ENCODE results near the gene ARHGEF38. TPM values are rescaled to one million over a fixed set of nuclear protein-coding genes. Genes with fewer than 3 reads are reported as not detected.
"Not testable (repeated sequence)": the region's sequence is repeated elsewhere in the genome, so short reads cannot be mapped to it uniquely, and the experiment has no call there.

Gene ARHGEF38
- total RNA-seq, 2 experiments from 2014 or later: not detected

GRCh38 chr4:105596684-105597083, 44.3 kb downstream of the ARHGEF38 start:
- Mint-ChIP-seq H3K4me3 (no peak overlapping the region), H3K27me3 (peaks cover 26% of the 10 kb centered on the region), H3K36me3 (ENCODE audit: low read depth) (no peaks in the 10 kb centered on the region), H3K4me1 (peaks cover 10% of the 10 kb centered on the region), H3K9me3 (ENCODE audit: low read depth) (no peaks in the 10 kb centered on the region), H3K27ac (no peak overlapping the region)
- intact Hi-C loops (cut with DNase I, micrococcal nuclease): no loop called here
- ATAC-seq (no peak), DNase-seq (no peak)
- ChIA-PET POLR2A (no interaction called here), CTCF (interaction anchor here (0.7 to 1.3 kb wide), 2 partner anchors 14 to 35 kb away, joined by 3 read pairs; no protein-coding TSS in a partner anchor)

GRCh38 chr4:105598052-105598451, 45.6 kb downstream of the ARHGEF38 start:
- no peak for DNase-seq
- CTCF ChIA-PET: no interaction called here
- Mint-ChIP-seq H3K27ac (no peak overlapping the region), H3K36me3 (ENCODE audit: low read depth) (no peaks in the 10 kb centered on the region), H3K27me3 (peaks cover 18% of the 10 kb centered on the region), H3K9me3 (ENCODE audit: low read depth) (no peaks in the 10 kb centered on the region), H3K4me1 (peaks cover 10% of the 10 kb centered on the region), H3K4me3 (no peak overlapping the region)
- POLR2A ChIA-PET: no interaction called here
- ATAC-seq: no peak
- intact Hi-C loops (cut with DNase I, micrococcal nuclease): no loop called here

GRCh38 chr4:105598787-105599186, 46.4 kb downstream of the ARHGEF38 start:
- DNase-seq (no peak), ATAC-seq (no peak)
- ChIA-PET POLR2A (no interaction called here), CTCF (no interaction called here)
- Mint-ChIP-seq H3K36me3 (ENCODE audit: low read depth) (no peaks in the 10 kb centered on the region), H3K27ac (no peak overlapping the region), H3K9me3 (ENCODE audit: low read depth) (no peaks in the 10 kb centered on the region), H3K4me1 (peaks cover 10% of the 10 kb centered on the region), H3K4me3 (no peak overlapping the region), H3K27me3 (peaks cover 18% of the 10 kb centered on the region)
- intact Hi-C loops (cut with DNase I, micrococcal nuclease): no loop called here

- H3K9me3 Mint-ChIP-seq (ENCODE audit: low read depth): no peaks in the 10 kb centered on the region
Observed at GRCh38 chr4:105599482-105599881, 47.1 kb downstream of the ARHGEF38 start.

GRCh38 chr4:105599932-105600655, 47.7 kb downstream of the ARHGEF38 start:
- POLR2A ChIA-PET: interaction anchor here (0.6 kb wide), 1 partner anchor 716 kb away, joined by 3 read pairs; the partner anchor contains the start of gene TBCK
- DNase-seq (no peak), ATAC-seq (no peak)
- intact Hi-C loops (cut with DNase I, micrococcal nuclease): no loop called here
- Mint-ChIP-seq H3K4me3 (no peak overlapping the region), H3K36me3 (ENCODE audit: low read depth) (no peaks in the 10 kb centered on the region), H3K9me3 (ENCODE audit: low read depth) (no peaks in the 10 kb centered on the region), H3K4me1 (no peaks in the 10 kb centered on the region), H3K27ac (no peak overlapping the region), H3K27me3 (peaks cover 15% of the 10 kb centered on the region)
- CTCF ChIA-PET: no interaction called here

More at GRCh38 chr4:105599482-105599881, 47.1 kb downstream of the ARHGEF38 start:
- ATAC-seq (no peak), DNase-seq (no peak)
- H3K27me3 Mint-ChIP-seq: peaks cover 18% of the 10 kb centered on the region
- no peak overlapping the region for H3K4me3 Mint-ChIP-seq
- POLR2A ChIA-PET: interaction anchor here (0.6 kb wide), 1 partner anchor 716 kb away, joined by 3 read pairs; the partner anchor contains the start of gene TBCK
- no peak overlapping the region for H3K27ac Mint-ChIP-seq
- intact Hi-C loops (cut with DNase I, micrococcal nuclease): no loop called here
- no peaks in the 10 kb centered on the region for H3K36me3 Mint-ChIP-seq (ENCODE audit: low read depth)
- CTCF ChIA-PET: no interaction called here
- H3K4me1 Mint-ChIP-seq: peaks cover 3% of the 10 kb centered on the region

- DNase-seq: no peak
- POLR2A ChIA-PET: no interaction called here
- H3K27ac Mint-ChIP-seq: no peak overlapping the region
- no peaks in the 10 kb centered on the region for H3K36me3 Mint-ChIP-seq (ENCODE audit: low read depth)
- no peaks in the 10 kb centered on the region for H3K9me3 Mint-ChIP-seq (ENCODE audit: low read depth)
- peaks cover 2% of the 10 kb centered on the region for H3K4me1 Mint-ChIP-seq
- peaks cover 14% of the 10 kb centered on the region for H3K27me3 Mint-ChIP-seq
- no peak overlapping the region for H3K4me3 Mint-ChIP-seq
- CTCF ChIA-PET: no interaction called here
- ATAC-seq: no peak
- intact Hi-C loops (cut with DNase I, micrococcal nuclease): no loop called here
Observed at GRCh38 chr4:105600951-105601350, 48.5 kb downstream of the ARHGEF38 start.

- DNase-seq (no peak), ATAC-seq (no peak)
- ChIA-PET POLR2A (no interaction called here), CTCF (no interaction called here)
- Mint-ChIP-seq H3K9me3 (ENCODE audit: low read depth) (no peaks in the 10 kb centered on the region), H3K36me3 (ENCODE audit: low read depth) (no peaks in the 10 kb centered on the region), H3K27me3 (peaks cover 12% of the 10 kb centered on the region), H3K4me1 (peaks cover 2% of the 10 kb centered on the region), H3K4me3 (no peak overlapping the region), H3K27ac (no peak overlapping the region)
- intact Hi-C loops (cut with DNase I, micrococcal nuclease): no loop called here
Observed at GRCh38 chr4:105601406-105601805, 49.0 kb downstream of the ARHGEF38 start.

GRCh38 chr4:105603158-105603557, 50.7 kb downstream of the ARHGEF38 start:
- Mint-ChIP-seq H3K27me3 (peaks cover 3% of the 10 kb centered on the region), H3K36me3 (ENCODE audit: low read depth) (no peaks in the 10 kb centered on the region), H3K9me3 (ENCODE audit: low read depth) (no peaks in the 10 kb centered on the region), H3K27ac (no peak overlapping the region), H3K4me3 (no peak overlapping the region), H3K4me1 (peaks cover 2% of the 10 kb centered on the region)
- intact Hi-C loops (cut with DNase I, micrococcal nuclease): no loop called here
- CTCF ChIA-PET: interaction anchor here (0.6 to 0.9 kb wide), 2 partner anchors 29 to 114 kb away, joined by 3 read pairs; no protein-coding TSS in a partner anchor
- ATAC-seq (no peak), DNase-seq (no peak)
- POLR2A ChIA-PET: no interaction called here

GRCh38 chr4:105605493-105605892, 53.1 kb downstream of the ARHGEF38 start:
- H3K36me3 Mint-ChIP-seq (ENCODE audit: low read depth): no peaks in the 10 kb centered on the region
- no peak overlapping the region for H3K27ac Mint-ChIP-seq
- H3K4me1 Mint-ChIP-seq: peaks cover 2% of the 10 kb centered on the region
- DNase-seq: no peak
- POLR2A ChIA-PET: no interaction called here
- peak; percentile 36 for ATAC-seq
- no peaks in the 10 kb centered on the region for H3K9me3 Mint-ChIP-seq (ENCODE audit: low read depth)
- CTCF ChIA-PET: no interaction called here
- intact Hi-C loops (cut with DNase I, micrococcal nuclease): no loop called here
- no peak overlapping the region for H3K4me3 Mint-ChIP-seq
- peaks cover 7% of the 10 kb centered on the region for H3K27me3 Mint-ChIP-seq

- ATAC-seq: no peak
- no peak for DNase-seq
- H3K27ac Mint-ChIP-seq: no peak overlapping the region
- intact Hi-C loops (cut with DNase I, micrococcal nuclease): no loop called here
- peaks cover 5% of the 10 kb centered on the region for H3K27me3 Mint-ChIP-seq
- no peaks in the 10 kb centered on the region for H3K9me3 Mint-ChIP-seq (ENCODE audit: low read depth)
- H3K4me3 Mint-ChIP-seq: no peak overlapping the region
- no peaks in the 10 kb centered on the region for H3K36me3 Mint-ChIP-seq (ENCODE audit: low read depth)
- peaks cover 2% of the 10 kb centered on the region for H3K4me1 Mint-ChIP-seq
- ChIA-PET POLR2A (interaction anchor here (0.6 kb wide), 1 partner anchor 43 kb away, joined by 5 read pairs; no protein-coding TSS in a partner anchor), CTCF (no interaction called here)
Observed at GRCh38 chr4:105607876-105608275, 55.5 kb downstream of the ARHGEF38 start.

- H3K9me3 Mint-ChIP-seq (ENCODE audit: low read depth); H3K4me3 Mint-ChIP-seq; H3K4me1 Mint-ChIP-seq; intact Hi-C loops (cut with DNase I, micrococcal nuclease); H3K27ac Mint-ChIP-seq; H3K27me3 Mint-ChIP-seq; ATAC-seq; CTCF ChIA-PET; H3K36me3 Mint-ChIP-seq (ENCODE audit: low read depth); DNase-seq; POLR2A ChIA-PET: not testable (repeated sequence)
Observed at GRCh38 chr4:105609819-105610218, 57.4 kb downstream of the ARHGEF38 start.

- ATAC-seq (no peak), DNase-seq (no peak)
- ChIA-PET POLR2A (no interaction called here), CTCF (no interaction called here)
- H3K4me1 Mint-ChIP-seq: no peaks in the 10 kb centered on the region
- no peaks in the 10 kb centered on the region for H3K36me3 Mint-ChIP-seq (ENCODE audit: low read depth)
- no peak overlapping the region for H3K4me3 Mint-ChIP-seq
- no peak overlapping the region for H3K27ac Mint-ChIP-seq
- no peaks in the 10 kb centered on the region for H3K9me3 Mint-ChIP-seq (ENCODE audit: low read depth)
- peaks cover 4% of the 10 kb centered on the region for H3K27me3 Mint-ChIP-seq
- intact Hi-C loops (cut with DNase I, micrococcal nuclease): no loop called here
Observed at GRCh38 chr4:105613306-105613705, 60.9 kb downstream of the ARHGEF38 start.
